ENCODE data around the gene POTEM.
"Not testable (repeated sequence)": the region's sequence is repeated elsewhere in the genome, so short reads cannot be mapped to it uniquely, and the experiment has no call there.

Gene POTEM

DNA sequence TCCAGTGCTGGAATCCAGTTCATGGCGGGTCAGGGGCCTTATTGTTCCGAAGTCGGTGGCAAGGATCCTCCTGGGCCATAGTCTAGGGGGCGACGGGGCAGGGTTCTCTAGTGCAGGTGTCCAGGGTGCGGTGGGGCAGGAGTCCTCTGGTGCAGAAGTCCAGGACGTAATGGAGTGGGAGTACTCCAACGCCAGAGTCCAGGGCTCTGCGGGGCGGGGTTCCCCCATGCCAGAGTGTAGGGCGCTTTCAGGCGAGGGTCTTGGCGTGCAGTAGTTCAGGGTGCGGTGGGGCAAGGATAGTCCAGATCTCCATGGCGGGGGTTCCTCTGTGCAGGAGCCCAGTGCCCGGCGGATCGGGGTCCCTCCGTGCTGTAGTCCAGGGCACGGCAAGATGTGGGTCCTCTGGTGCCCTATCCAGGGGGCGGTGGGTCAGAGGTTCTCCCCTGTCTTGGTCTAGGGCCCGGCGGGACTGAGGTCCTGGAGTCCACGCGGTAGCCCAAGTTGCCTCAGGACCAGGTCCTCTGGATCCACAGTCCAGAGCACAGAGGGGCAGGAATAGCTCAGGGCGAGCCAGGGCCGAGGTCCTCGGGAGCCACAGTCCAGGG is 70.9 kb downstream of the POTEM start:
- not testable (repeated sequence) for DNase-seq

DNA sequence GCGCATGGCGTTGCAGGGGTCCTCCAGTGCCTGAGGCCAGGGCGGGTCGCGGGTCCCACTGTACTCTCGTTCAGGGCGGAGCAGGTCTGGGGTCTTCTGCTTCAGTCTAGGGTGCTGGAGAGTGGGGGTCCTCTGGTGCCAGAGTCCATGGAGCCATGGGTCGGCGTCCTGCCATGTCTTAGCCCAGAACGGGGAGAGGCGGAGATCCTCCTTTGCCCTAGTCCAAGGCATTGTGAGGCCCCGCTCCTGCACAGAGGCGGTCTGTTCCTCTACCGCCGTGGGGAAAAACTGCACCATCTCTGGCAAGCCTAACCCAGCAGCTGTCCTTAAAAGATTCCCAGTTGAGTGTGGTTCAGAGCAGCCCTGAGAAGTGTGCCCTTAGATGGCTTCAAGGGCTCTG is 71.6 kb downstream of the POTEM start:
- not testable (repeated sequence) for DNase-seq

DNA sequence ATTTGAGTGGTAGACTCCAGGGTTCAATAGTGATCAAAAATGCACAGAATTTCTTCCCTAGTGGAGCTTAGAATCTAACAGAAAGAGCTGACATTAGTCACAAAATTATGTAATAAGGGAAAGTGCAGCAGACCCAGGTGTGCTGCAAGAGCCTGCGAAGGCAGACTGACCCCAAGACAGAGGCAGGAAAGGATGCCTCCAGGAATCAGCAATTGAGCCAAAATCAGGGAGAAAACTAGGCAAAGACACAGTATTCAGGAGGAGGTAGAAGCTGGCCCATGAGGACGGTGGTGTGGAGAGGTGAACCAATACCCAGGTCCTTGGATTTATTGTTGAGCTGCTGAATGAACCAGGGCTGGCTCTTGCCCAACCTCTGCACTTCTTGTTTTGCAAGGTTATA is 76.2 kb downstream of the POTEM start:
- not testable (repeated sequence) for DNase-seq

All from Kasumi-1 (cell line).